NT2/D1 (cell line): Measurements from ENCODE around the gene MROH8.
A peak's percentile ranks its signal among the peaks of the same experiment; 100 is the strongest.

Experiments used
- DNase-seq: peaks from one replicate; pipeline ENCODE4 v3.0.0-alpha.2; 2011; ENCODE audit warnings: low read depth, low spot score
- H3K27me3 ChIP-seq: 2 replicates; pipeline ENCODE4 v1.6.0; 2011; ENCODE audit warnings: mild to moderate bottlenecking; ENCODE audit not compliant: insufficient read length, insufficient read depth
- H3K36me3 ChIP-seq: 2 replicates; pipeline ENCODE4 v1.6.1; 2011; ENCODE audit warnings: mild to moderate bottlenecking, low read length, mixed read lengths; ENCODE audit not compliant: insufficient read depth, insufficient read length
- H3K4me1 ChIP-seq: 2 replicates; pipeline ENCODE4 v1.5.1; 2011; ENCODE audit not compliant: insufficient read depth, insufficient read length
- H3K4me3 ChIP-seq: 2 replicates; pipeline ENCODE4 v1.5.1; 2011; ENCODE audit warnings: low read depth; ENCODE audit not compliant: insufficient read length
- H3K9ac ChIP-seq: 2 replicates; pipeline ENCODE4 v1.6.0; 2011; ENCODE audit warnings: low read depth; ENCODE audit not compliant: insufficient read length
- H3K9me3 ChIP-seq: 2 replicates; pipeline ENCODE4 v1.5.1; 2011; ENCODE audit warnings: mild to moderate bottlenecking, low read length; ENCODE audit not compliant: insufficient read depth
- SUZ12 ChIP-seq: IDR thresholded peaks from 2 replicates; pipeline ENCODE4 v1.6.1; 2011; ENCODE audit not compliant: insufficient read length, insufficient read depth; ENCODE audit errors: extremely low read depth
- YY1 ChIP-seq: IDR thresholded peaks from 2 replicates; pipeline ENCODE4 v1.6.1; 2011; ENCODE audit not compliant: insufficient read length, insufficient read depth
- ZNF274 ChIP-seq: IDR thresholded peaks from 2 replicates; pipeline ENCODE4 v1.6.1; 2011; ENCODE audit warnings: mild to moderate bottlenecking, low read depth, low read length

The MROH8 gene

DNA sequence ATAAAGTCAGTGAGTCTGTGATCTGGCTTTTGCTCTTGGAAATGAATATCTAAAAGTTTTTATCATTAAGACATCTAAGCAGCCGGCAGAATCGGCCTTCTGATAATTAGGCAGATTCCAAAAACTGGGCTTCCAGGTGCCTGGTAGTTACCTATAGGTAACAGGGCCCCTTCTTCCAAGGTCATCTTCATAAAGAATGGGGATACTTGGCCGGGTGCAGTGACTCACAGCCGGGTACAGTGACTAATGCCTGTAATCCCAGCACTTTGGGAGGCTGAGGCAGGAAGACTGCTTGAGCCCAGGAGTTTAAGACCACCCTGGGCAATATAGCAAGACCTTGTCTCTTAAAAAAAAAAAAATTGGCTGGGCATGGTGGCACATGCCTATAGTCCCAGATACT, 70.7 kb downstream of the MROH8 start:
- no peak overlapping the region for H3K4me3 ChIP-seq
- no peaks in the 10 kb centered on the region for H3K36me3 ChIP-seq
- DNase-seq = no peak
- no peaks in the 10 kb centered on the region for H3K4me1 ChIP-seq
- no peak overlapping the region for H3K9ac ChIP-seq
- H3K9me3 ChIP-seq = no peaks in the 10 kb centered on the region
- no peaks in the 10 kb centered on the region for H3K27me3 ChIP-seq
- TF ChIP-seq YY1 (no peak), SUZ12 (no peak), ZNF274 (no peak)

DNA sequence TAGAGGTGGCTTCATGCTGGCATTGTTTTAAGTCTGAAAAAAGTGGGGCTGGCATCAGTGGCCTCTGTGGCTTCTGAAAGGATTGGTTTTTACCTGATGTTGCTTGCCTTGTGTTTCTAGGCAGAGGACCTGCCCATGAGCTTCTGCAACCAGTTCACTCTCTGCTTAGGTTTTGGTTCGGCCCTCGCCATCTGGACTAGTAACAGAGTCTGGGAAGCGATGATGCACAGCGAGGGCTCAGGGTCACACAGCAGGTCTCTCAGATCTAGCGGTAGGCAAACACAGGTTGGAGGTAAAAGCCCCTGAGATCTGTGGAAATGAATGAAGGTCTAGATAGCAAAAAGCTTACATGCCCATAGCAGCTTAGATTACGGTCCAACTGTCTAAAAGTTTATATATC, 76.8 kb downstream of the MROH8 start:
- TF ChIP-seq ZNF274 (no peak), YY1 (no peak), SUZ12 (no peak)
- H3K4me3 ChIP-seq = no peak overlapping the region
- H3K27me3 ChIP-seq = no peaks in the 10 kb centered on the region
- no peak overlapping the region for H3K9ac ChIP-seq
- DNase-seq = no peak
- H3K36me3 ChIP-seq = no peaks in the 10 kb centered on the region
- H3K4me1 ChIP-seq = no peaks in the 10 kb centered on the region
- no peaks in the 10 kb centered on the region for H3K9me3 ChIP-seq

DNA sequence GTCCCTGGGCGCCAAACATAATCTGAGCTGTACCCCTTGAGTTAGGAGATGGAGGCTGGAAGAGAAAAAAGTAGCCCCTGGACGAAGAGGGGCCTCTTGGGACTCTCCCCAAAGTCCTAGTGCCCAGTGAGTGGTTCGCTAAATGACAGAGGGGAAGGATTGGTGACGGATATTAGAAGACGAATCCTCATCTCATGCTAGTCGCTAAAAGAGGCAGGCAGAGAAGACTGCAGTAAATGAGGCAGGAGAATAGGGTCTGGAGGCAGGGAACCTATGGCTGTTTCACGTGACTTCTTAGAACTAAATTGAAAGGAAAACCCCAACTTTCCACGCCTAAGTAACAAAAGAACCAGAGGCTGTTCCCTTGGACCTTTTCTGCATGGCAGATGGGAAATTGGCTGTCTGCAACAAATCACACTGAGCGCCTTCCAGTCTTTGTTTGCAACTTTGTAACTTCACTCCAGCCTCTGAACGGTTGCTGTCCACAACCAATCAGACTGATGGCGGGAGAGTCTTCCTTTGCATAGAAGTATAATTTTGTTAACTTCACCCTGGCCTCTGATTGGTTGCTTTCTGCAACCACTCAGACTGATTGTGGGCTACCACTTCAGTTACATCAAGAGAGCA, 82.8 kb downstream of the MROH8 start:
- peaks cover 14% of the 10 kb centered on the region for H3K36me3 ChIP-seq
- no peak for DNase-seq
- peak overlapping the region; percentile 93 for H3K9ac ChIP-seq
- H3K4me3 ChIP-seq = peak overlapping the region; percentile 46
- TF ChIP-seq SUZ12 (no peak), ZNF274 (no peak), YY1 (no peak)
- H3K27me3 ChIP-seq = no peaks in the 10 kb centered on the region
- peaks cover 5% of the 10 kb centered on the region for H3K4me1 ChIP-seq
- no peaks in the 10 kb centered on the region for H3K9me3 ChIP-seq

DNA sequence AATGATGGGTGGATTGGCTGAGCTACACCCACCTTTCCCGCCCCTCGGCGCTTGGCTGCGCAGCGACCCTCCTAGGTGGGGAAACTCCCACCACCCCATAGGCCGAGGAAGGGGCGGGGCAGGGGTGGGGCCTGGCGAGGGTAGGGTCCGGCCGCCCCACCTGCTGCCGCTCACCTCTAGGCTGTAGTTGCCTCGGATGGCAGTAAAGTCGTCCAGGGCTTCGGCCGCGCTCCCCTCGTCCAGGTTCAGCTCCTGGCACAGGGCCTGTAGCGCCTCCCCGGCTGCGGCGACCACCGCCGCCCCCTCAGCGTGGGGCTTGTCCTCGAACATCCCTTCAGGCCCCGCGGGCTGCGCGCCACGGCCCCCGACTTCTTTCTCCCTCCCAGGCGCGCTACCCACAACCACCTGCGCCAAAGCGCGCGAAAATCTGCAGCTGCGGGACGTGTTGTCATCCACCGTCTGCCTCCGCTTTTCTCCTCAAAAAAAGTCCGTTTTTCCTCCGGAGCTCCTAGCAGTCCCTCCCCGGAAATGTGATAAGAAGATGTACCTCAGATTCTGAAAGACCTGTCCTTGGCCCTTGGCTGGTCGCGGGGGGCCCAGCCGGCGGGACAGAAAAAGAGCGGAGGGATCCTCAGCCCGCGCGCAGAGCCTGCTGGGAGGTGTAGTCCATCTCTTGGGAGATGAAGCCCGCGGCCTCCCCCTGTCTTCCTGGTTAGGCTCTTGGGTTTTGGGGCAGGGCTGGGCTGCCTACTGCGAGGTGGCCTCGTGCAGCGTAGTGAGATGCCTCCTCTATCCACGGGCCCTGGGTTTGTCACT, 83.5 kb downstream of the MROH8 start, which contains the start of gene RBL1:
RBL1 (minus strand) TSS at position 399 of the 816 bp plus-strand sequence; CDS start at position 330, 69 bp downstream.
- Histone ChIP-seq H3K27me3 (no peaks in the 10 kb centered on the region), H3K9ac (peak within 1 kb of the TSS; percentile 93), H3K36me3 (peaks cover 14% of the 10 kb centered on the region), H3K9me3 (no peaks in the 10 kb centered on the region), H3K4me3 (peak within 1 kb of the TSS; percentile 46), H3K4me1 (peaks cover 5% of the 10 kb centered on the region)
- peak; percentile 88 for DNase-seq
- TF ChIP-seq SUZ12 (no peak), ZNF274 (no peak), YY1 (no peak)

DNA sequence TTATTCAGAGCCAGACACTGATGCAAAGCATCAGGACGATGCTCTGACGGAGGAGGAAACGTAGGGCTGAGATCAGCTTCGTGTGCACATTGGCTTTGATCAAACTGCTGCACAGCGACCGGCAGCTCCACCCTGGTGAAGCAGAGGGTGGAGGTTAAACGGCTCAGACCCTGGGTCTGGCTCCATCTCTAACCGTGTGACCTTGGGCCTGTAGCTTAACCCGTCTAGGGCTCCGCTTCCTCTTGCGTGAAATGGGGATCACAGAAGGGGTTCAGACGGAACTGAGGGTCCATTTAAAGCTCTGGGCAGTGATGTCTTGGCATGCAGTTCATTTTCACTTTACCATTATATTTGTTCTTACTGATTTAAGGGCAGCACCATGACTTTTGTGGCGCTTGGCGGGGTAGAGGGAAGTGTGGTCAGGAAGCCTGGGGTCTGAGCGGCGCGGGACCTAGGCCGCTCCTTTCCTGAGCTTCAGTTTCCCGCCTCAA, 84.2 kb downstream of the MROH8 start:
- peak; percentile 3 for DNase-seq
- H3K9ac ChIP-seq = peak overlapping the region; percentile 79
- no peaks in the 10 kb centered on the region for H3K27me3 ChIP-seq
- no peak for TF ChIP-seq SUZ12
- TF ChIP-seq YY1 = no peak
- TF ChIP-seq ZNF274 = no peak
- H3K4me3 ChIP-seq = peak overlapping the region; percentile 46
- H3K9me3 ChIP-seq = no peaks in the 10 kb centered on the region
- peaks cover 5% of the 10 kb centered on the region for H3K4me1 ChIP-seq
- peaks cover 20% of the 10 kb centered on the region for H3K36me3 ChIP-seq

DNA sequence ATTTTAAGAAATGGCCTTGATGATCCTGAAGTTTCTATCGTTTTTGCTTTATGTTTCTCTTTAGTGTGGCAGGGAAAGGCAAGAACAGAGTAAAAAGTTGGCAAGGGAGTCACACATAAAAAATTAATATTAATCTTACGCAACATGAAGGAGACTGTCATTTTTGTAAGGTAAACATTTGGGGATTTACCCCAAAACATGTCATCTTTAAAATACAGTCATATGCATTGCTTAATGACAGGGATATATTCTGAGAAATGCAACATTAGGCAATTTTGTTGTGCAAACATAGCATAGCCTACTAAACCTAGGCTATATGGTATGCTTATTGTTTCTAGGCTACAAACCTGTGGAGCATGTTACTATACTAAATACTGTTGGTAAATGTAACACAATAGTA, 88.9 kb downstream of the MROH8 start:
- no peaks in the 10 kb centered on the region for H3K9me3 ChIP-seq
- H3K4me3 ChIP-seq = no peak overlapping the region
- no peak for DNase-seq
- H3K4me1 ChIP-seq = no peaks in the 10 kb centered on the region
- peaks cover 44% of the 10 kb centered on the region for H3K36me3 ChIP-seq
- TF ChIP-seq YY1 = no peak
- no peak for TF ChIP-seq ZNF274
- no peak for TF ChIP-seq SUZ12
- H3K27me3 ChIP-seq = no peaks in the 10 kb centered on the region
- no peak overlapping the region for H3K9ac ChIP-seq

DNA sequence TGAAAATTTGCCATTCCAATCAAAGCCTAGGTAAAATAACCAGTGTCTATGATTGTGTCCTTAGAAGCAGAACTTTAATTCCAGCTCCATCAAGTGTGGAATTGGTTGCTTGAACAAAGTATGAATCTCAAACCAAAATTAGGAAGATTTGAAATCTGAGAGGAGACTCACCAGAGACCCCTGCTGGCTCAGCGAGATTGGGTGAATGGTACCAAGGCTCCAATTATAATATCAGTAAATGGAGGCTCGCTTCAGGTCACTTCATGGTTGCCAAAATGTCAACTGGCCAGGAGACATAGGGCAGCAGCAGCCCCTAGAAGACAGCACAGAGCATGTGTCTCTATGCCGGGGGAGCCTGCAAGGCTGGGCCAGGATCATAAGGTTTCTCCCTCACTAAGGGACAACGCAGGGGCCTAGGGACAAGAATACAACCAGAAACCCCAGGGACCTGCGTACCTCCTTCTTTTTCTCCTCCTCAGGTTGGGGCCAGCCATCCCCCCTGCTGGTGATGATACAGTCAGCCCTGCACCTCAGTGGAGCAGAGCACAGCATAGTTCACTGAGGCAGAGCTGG, 97.5 kb downstream of the MROH8 start:
- Histone ChIP-seq H3K4me3 (no peak overlapping the region), H3K27me3 (no peaks in the 10 kb centered on the region), H3K4me1 (no peaks in the 10 kb centered on the region), H3K9ac (no peak overlapping the region), H3K9me3 (no peaks in the 10 kb centered on the region), H3K36me3 (peaks cover 34% of the 10 kb centered on the region)
- TF ChIP-seq YY1 = no peak
- TF ChIP-seq SUZ12 = no peak
- TF ChIP-seq ZNF274 = no peak
- no peak for DNase-seq
